Aortic smooth muscle cell (primary cell): ENCODE measurements around the gene PDLIM5. TPM values are rescaled to one million over a fixed set of nuclear protein-coding genes. Genes with fewer than 3 reads are reported as not detected.

Source experiments
- total RNA-seq: library from RNA; depleted of rRNA; stranded (reverse); fragments of >200 nt; gene quantifications from 2 replicates; pipeline ENCODE4 v1.2.3, GENCODE V29; 2014

PDLIM5 gene
- total RNA-seq: 142 and 163 TPM in 2 replicates

DNA sequence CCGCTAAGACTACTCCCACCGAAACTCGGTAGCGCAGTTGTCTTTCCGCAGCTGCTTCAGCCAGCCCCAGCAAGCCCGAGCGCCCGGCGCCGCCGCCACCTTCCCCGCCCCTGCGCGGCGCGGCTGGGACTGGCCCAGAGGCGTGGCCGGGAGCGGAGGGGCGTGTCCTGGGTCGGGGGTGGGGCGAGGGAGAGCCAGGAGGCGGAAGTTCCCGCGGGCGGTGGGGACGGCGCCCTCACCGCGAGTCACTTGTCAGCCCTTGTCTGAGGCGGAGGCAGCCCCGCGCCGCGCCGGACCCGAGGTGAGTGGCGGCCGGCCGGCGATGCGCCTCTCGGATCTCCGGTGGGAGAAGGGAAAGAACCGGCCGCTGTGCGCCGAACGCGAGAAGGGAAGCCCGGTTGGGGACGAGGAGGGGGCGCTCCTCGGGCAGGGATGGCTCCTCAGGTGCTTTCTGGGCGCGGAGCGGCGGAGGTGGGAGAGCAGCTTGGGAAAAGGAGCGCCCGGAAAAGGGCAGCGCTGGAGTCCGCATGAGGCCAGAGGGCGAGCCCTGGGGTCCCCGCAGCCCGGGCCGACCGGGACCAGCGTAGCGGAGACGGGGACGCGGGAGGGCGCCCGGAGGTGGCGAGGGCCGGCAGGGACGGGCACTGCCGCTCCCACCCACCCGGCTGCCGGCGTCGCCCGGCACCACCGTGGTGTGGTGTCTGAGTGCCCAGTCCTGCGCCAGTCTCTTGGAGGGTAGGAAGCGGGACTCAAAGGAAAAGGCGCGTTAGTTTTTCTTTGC is at the start of gene PDLIM5:
Gene PDLIM5, plus strand, starts transcription at position 248 of the 781 bp plus-strand sequence. CDS start 3,347 bp downstream, outside the sequence.

Other genes starting within 250 kb of the PDLIM5 start
- 29.2 and 29.5 TPM in 2 replicates for gene SMARCAD1, start 244.1 kb upstream of the PDLIM5 start, total RNA-seq
- gene HPGDS, start 109.1 kb upstream of the PDLIM5 start, total RNA-seq: not detected in 2 replicates